Stimulated activated CD8-positive, alpha-beta memory T cell treated with anti-CD3 and anti-CD28 coated beads, Interleukin-4, amount 100 ng/mL, for 24 hours (primary cell): Measurements from ENCODE around the gene LMTK3.

Source experiments
- DNase-seq: peaks from one replicate; pipeline ENCODE4 v3.0.0-alpha.2; 2020; ENCODE audit warnings: low read depth

The LMTK3 gene

GRCh38 chr19:48444129-48444935 lies 67.3 kb downstream of the LMTK3 start:
- DNase-seq = no peak

- DNase-seq = no peak
Measured at GRCh38 chr19:48443731-48444128, 67.9 kb downstream of the LMTK3 start.

DNA sequence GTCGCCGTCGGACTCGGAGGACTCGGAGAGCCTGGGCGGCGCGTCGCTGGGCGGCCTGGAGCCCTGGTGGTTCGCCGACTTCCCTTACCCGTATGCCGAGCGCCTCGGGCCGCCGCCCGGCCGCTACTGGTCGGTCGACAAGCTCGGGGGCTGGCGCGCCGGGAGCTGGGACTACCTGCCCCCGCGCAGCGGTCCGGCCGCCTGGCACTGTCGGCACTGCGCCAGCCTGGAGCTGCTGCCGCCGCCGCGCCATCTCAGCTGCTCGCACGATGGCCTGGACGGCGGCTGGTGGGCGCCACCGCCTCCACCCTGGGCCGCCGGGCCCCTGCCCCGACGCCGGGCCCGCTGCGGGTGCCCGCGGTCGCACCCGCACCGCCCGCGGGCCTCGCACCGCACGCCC lies 68.4 kb downstream of the LMTK3 start:
- no peak for DNase-seq

DNA sequence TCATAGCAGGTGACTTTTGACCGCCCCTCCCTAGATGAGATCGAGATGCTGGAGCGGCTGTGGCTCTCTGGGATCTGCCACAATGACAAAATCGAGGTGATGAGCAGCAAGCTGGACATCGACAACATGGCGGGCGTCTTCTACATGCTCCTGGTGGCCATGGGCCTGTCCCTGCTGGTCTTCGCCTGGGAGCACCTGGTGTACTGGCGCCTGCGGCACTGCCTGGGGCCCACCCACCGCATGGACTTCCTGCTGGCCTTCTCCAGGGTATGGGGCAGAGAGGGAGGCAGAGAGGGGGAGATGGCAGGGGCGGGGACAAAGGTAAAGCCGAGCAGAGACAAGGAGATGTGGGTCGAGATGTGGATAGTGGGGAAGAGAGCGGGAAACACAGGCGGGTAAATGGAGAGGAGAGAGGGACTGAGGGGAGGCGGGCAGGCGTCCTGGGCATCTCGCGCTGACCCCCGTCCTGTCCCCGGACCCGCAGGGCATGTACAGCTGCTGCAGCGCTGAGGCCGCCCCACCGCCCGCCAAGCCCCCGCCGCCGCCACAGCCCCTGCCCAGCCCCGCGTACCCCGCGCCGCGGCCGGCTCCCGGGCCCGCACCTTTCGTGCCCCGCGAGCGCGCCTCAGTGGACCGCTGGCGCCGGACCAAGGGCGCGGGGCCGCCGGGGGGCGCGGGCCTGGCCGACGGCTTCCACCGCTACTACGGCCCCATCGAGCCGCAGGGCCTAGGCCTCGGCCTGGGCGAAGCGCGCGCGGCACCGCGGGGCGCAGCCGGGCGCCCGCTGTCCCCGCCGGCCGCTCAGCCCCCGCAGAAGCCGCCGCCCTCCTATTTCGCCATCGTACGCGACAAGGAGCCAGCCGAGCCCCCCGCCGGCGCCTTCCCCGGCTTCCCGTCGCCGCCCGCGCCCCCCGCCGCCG lies 69.3 kb downstream of the LMTK3 start:
- no peak for DNase-seq

GRCh38 chr19:48441360-48442050 lies 70.1 kb downstream of the LMTK3 start:
- DNase-seq = no peak

GRCh38 chr19:48436586-48436985 lies 75.0 kb downstream of the LMTK3 start:
- no peak for DNase-seq
